HCT116 (cell line): ENCODE results near the gene OR5K3. TPM values are rescaled to one million over a fixed set of nuclear protein-coding genes. Genes with fewer than 3 reads are reported as not detected.

Source experiments
- ATAC-seq: fragments of 200-7000 bp; cut with Tn5 transposase; 2 replicates; pipeline ENCODE4 v1.9.1; 2020; ENCODE audit warnings: mild to moderate bottlenecking, moderate library complexity
- BruUV-seq: library from RNA; stranded (reverse); fragments of 400-500 nt; replicated peaks from 2 replicates; lab custom pipeline; 2021; lab: Mats Ljungman, UMichigan
- CTCF ChIA-PET: fragments of 300-600 bp; sonication (Branson Sonifier 250); formaldehyde crosslinking; loops from one replicate; lab custom pipeline; 2021; ENCODE audit warnings: antibody characterized with exemption; lab: Charles Lee
- POLR2A ChIA-PET: fragments of 300-600, 350-600 bp; sonication (Branson Sonifier 250); formaldehyde crosslinking; loops from one replicate; lab custom pipeline; 2021; ENCODE audit warnings: antibody characterized with exemption; lab: Charles Lee
- RAD21 ChIA-PET, 2 experiments: fragments of 300-600 bp; sonication (Branson Sonifier 250); formaldehyde crosslinking; loops; one replicate each; lab custom pipeline; 2023; ENCODE audit warnings: low total read pairs in 2 of 2; ENCODE audit not compliant: uncharacterized antibody in 2 of 2, unreplicated experiment in 2 of 2, low non-redundant PET in 1 of 2; lab: Charles Lee
- DNase-seq: peaks from one replicate; pipeline ENCODE4 v3.0.0-alpha.2; 2010; ENCODE audit warnings: low read depth, low spot score
- H2AFZ ChIP-seq: fragments of 200-600 bp; shearing (Covaris generic), sonication (generic); 2 replicates; pipeline ENCODE4 v1.6.1; 2017; ENCODE audit warnings: low read depth, mixed run types, mixed read lengths, antibody characterized with exemption, low read length; ENCODE audit not compliant: poor library complexity, severe bottlenecking
- H3K27ac ChIP-seq: 2 replicates; pipeline ENCODE4 v1.5.1; 2012; ENCODE audit warnings: low read depth, low read length
- H3K27me3 ChIP-seq: fragments of 200-600 bp; sonication (generic); 2 replicates; pipeline ENCODE4 v1.6.1; 2016; ENCODE audit warnings: mixed run types, low read length, mixed read lengths; ENCODE audit not compliant: insufficient read depth
- H3K36me3 ChIP-seq, 2 experiments: fragments of 200-500 bp in 1 of 2; fragments of 200-600 bp in 1 of 2; sonication (Bioruptor generic) in 1 of 2; sonication (generic) in 1 of 2; 2 replicates each; pipeline versions ENCODE4 v1.5.1 to v1.6.1; 2014 to 2016; ENCODE audit warnings: low read length in 2 of 2, inconsistent platforms in 1 of 2, mixed read lengths in 1 of 2, mixed run types in 1 of 2; ENCODE audit not compliant: insufficient read depth in 2 of 2, control insufficient read depth in 1 of 2
- H3K4me1 ChIP-seq, 2 experiments: fragments of 200-600 bp in 1 of 2; sonication (generic) in 1 of 2; 2 replicates each; pipeline versions ENCODE4 v1.5.1 to v1.6.1; 2012 to 2017; ENCODE audit warnings: low read length in 2 of 2, inconsistent platforms in 1 of 2, mild to moderate bottlenecking in 1 of 2, mixed read lengths in 1 of 2, mixed run types in 1 of 2, moderate library complexity in 1 of 2; ENCODE audit not compliant: insufficient read depth in 2 of 2, control insufficient read depth in 1 of 2
- H3K4me2 ChIP-seq: fragments of 200-600 bp; sonication (generic); 2 replicates; pipeline ENCODE4 v1.6.1; 2017; ENCODE audit warnings: mixed run types, low read length, mixed read lengths
- H3K4me3 ChIP-seq, 2 experiments: fragments of 200-600 bp in 1 of 2; sonication (generic) in 1 of 2; replicated peaks in 1 of 2; 2 replicates each; pipeline ENCODE4 v1.5.1; 2011 to 2016; ENCODE audit warnings: low read length in 2 of 2, control low read depth in 1 of 2, low read depth in 1 of 2, mild to moderate bottlenecking in 1 of 2, mixed read lengths in 1 of 2, mixed run types in 1 of 2
- H3K79me2 ChIP-seq: fragments of 200-600 bp; sonication (generic); 2 replicates; pipeline ENCODE4 v1.6.1; 2017; ENCODE audit warnings: mild to moderate bottlenecking, mixed run types, low read length, moderate library complexity, mixed read lengths; ENCODE audit not compliant: insufficient read depth
- H3K9ac ChIP-seq: fragments of 200-600 bp; sonication (generic); 2 replicates; pipeline ENCODE4 v1.6.1; 2016; ENCODE audit warnings: low read length, mixed read lengths
- H3K9me2 ChIP-seq: fragments of 200-600 bp; sonication (generic), shearing (Covaris generic); 2 replicates; pipeline ENCODE4 v1.6.1; 2017; ENCODE audit warnings: mixed run types, mild to moderate bottlenecking, moderate library complexity; ENCODE audit not compliant: insufficient read depth
- H3K9me3 ChIP-seq, 2 experiments: fragments of 200-500 bp in 1 of 2; fragments of 200-600 bp in 1 of 2; sonication (Bioruptor generic) in 1 of 2; sonication (generic) in 1 of 2; 2 replicates each; pipeline ENCODE4 v1.6.1; 2014 to 2017; ENCODE audit warnings: low read length in 2 of 2, mixed read lengths in 2 of 2, inconsistent platforms in 1 of 2, low read depth in 1 of 2, mild to moderate bottlenecking in 1 of 2, mixed run types in 1 of 2, moderate library complexity in 1 of 2; ENCODE audit not compliant: control insufficient read depth in 1 of 2, insufficient read depth in 1 of 2
- H4K20me1 ChIP-seq: fragments of 200-600 bp; sonication (generic), shearing (Covaris generic); 2 replicates; pipeline ENCODE4 v1.6.1; 2017; ENCODE audit warnings: mixed run types, mild to moderate bottlenecking, moderate library complexity; ENCODE audit not compliant: insufficient read depth
- ATF3 ChIP-seq: IDR thresholded peaks from 2 replicates; pipeline ENCODE4 v1.6.1; 2012
- CEBPB ChIP-seq: IDR thresholded peaks from 2 replicates; pipeline ENCODE4 v1.6.1; 2012; ENCODE audit warnings: low read depth
- CTCF ChIP-seq, 3 experiments: fragments of 200-600 bp in 1 of 3; sonication (generic) in 1 of 3; IDR thresholded peaks in 2 of 3; conservative IDR thresholded peaks in 1 of 3; 2 replicates each; pipeline ENCODE4 v1.5.1; 2012 to 2017; ENCODE audit warnings: low read depth in 2 of 3, low read length in 2 of 3, antibody characterized with exemption in 1 of 3, borderline replicate concordance in 1 of 3, control low read depth in 1 of 3, mild to moderate bottlenecking in 1 of 3, mixed read lengths in 1 of 3, mixed run types in 1 of 3, moderate library complexity in 1 of 3; ENCODE audit not compliant: insufficient read depth in 1 of 3
- ELF1 ChIP-seq: IDR thresholded peaks from 2 replicates; pipeline ENCODE4 v1.6.1; 2012; ENCODE audit warnings: low read depth, borderline replicate concordance
- MAX ChIP-seq: IDR thresholded peaks from 2 replicates; pipeline ENCODE4 v1.6.1; 2012
- POLR2AphosphoS5 ChIP-seq: IDR thresholded peaks from 2 replicates; pipeline ENCODE4 v1.6.1; 2011; ENCODE audit warnings: mild to moderate bottlenecking, low read depth, low read length, moderate library complexity
- REST ChIP-seq: IDR thresholded peaks from 2 replicates; pipeline ENCODE4 v1.6.1; 2012; ENCODE audit warnings: low read depth
- SIN3A ChIP-seq: IDR thresholded peaks from 2 replicates; pipeline ENCODE4 v1.6.1; 2012; ENCODE audit warnings: low read depth
- SP1 ChIP-seq: IDR thresholded peaks from 2 replicates; pipeline ENCODE4 v1.6.1; 2012; ENCODE audit warnings: low read depth
- SRF ChIP-seq: IDR thresholded peaks from 2 replicates; pipeline ENCODE4 v1.6.1; 2012; ENCODE audit warnings: low read depth
- YY1 ChIP-seq: IDR thresholded peaks from 2 replicates; pipeline ENCODE4 v1.6.1; 2011; ENCODE audit warnings: low read length, low read depth, moderate library complexity, mild to moderate bottlenecking; ENCODE audit not compliant: insufficient replicate concordance; ENCODE audit errors: extremely low read depth
- ZBTB33 ChIP-seq: IDR thresholded peaks from 2 replicates; pipeline ENCODE4 v1.6.1; 2011; ENCODE audit warnings: mild to moderate bottlenecking, low read length, moderate library complexity; ENCODE audit not compliant: insufficient replicate concordance; ENCODE audit errors: extremely low read depth
- ZFX ChIP-seq: fragments of 450-650 bp; IDR thresholded peaks from 2 replicates; pipeline ENCODE4 v1.6.1; 2017
- intact Hi-C: fragments of 100-400 bp; cut with micrococcal nuclease; formaldehyde crosslinking; loops from 2 replicates; pipeline ENCODE4 v1.10.0; 2022
- total RNA-seq: library from RNA; stranded (reverse); gene quantifications from one replicate; pipeline ENCODE4 v1.2.1, GENCODE V29; 2021; ENCODE audit not compliant: unreplicated experiment

The OR5K3 gene
- total RNA-seq, 1 experiment from 2014 or later: not detected

- H3K9me3 ChIP-seq: peaks cover 0 to 4% of the 10 kb centered on the region in 2 experiments; a peak in 1 of 4 replicates
- ChIA-PET POLR2A (no interaction called here), CTCF (no interaction called here), RAD21 (no interaction called here)
- no peaks in the 10 kb centered on the region for H3K9me2 ChIP-seq
- H3K36me3 ChIP-seq: no peaks in the 10 kb centered on the region
- H3K4me1 ChIP-seq: no peaks in the 10 kb centered on the region
- no peak overlapping the region for H3K4me3 ChIP-seq
- intact Hi-C loops: no loop called here
- no peaks in the 10 kb centered on the region for H3K27me3 ChIP-seq
- no peaks in the 10 kb centered on the region for H4K20me1 ChIP-seq
- H3K79me2 ChIP-seq: no peaks in the 10 kb centered on the region
- no peak for ATAC-seq
- TF ChIP-seq ZFX: no peak
- no peak for TF ChIP-seq REST
- no peak for TF ChIP-seq ATF3
- TF ChIP-seq ELF1: no peak
- TF ChIP-seq, all 23 proteins: peak for 0
- Histone ChIP-seq H3K9ac (no peak overlapping the region), H3K27ac (no peak overlapping the region), H2AFZ (no peak overlapping the region), H3K4me2 (no peak overlapping the region)
- no peak for DNase-seq
- no TSS peak for BruUV-seq
These were observed 8.0 kb downstream of the OR5K3 start for GRCh38 chr3:98398513-98398912.

GRCh38 chr3:98402507-98402906 lies 12.0 kb downstream of the OR5K3 start:
- Histone ChIP-seq H3K4me2 (no peak overlapping the region), H2AFZ (no peak overlapping the region), H3K4me1 (no peaks in the 10 kb centered on the region), H3K27me3 (no peaks in the 10 kb centered on the region), H4K20me1 (no peaks in the 10 kb centered on the region), H3K9me2 (no peaks in the 10 kb centered on the region), H3K27ac (no peak overlapping the region), H3K9ac (no peak overlapping the region), H3K4me3 (no peak overlapping the region), H3K9me3 (peaks cover 4 to 10% of the 10 kb centered on the region in 2 experiments; a peak in 3 of 4 replicates), H3K79me2 (no peaks in the 10 kb centered on the region), H3K36me3 (no peaks in the 10 kb centered on the region)
- no peak for DNase-seq
- ChIA-PET RAD21 (no interaction called here), POLR2A (no interaction called here), CTCF (no interaction called here)
- intact Hi-C loops: no loop called here
- no TSS peak for BruUV-seq
- no peak for ATAC-seq
- TF ChIP-seq YY1: no peak
- TF ChIP-seq ZBTB33: no peak
- no peak for TF ChIP-seq SIN3A
- no peak for TF ChIP-seq SP1
- TF ChIP-seq SRF: no peak
- TF ChIP-seq CEBPB: no peak
- TF ChIP-seq CTCF (IDR thresholded peaks at IDR 0.05 in 2 of 3, conservative IDR thresholded peaks at IDR 0.05 in 1 of 3; ENCODE audit: borderline replicate concordance in 1 of 3, insufficient read depth in 1 of 3, low read depth in 2 of 3, low read length in 2 of 3): no peak
- TF ChIP-seq POLR2AphosphoS5: no peak
- TF ChIP-seq MAX: no peak
